Stimulated activated naive B cell treated with anti-CD40 and anti-IgM and Interleukin-4, amounts not matched to agents 10 μg/mL and 1 μg/mL and 100 μg/mL, for 72 hours (primary cell): ENCODE results near the gene PLEKHG4B.

Experiments used
- ATAC-seq, 2 donors: fragments of 150-1000 bp; cut with Tn5 transposase; replicated peaks; 2 replicates each; pipeline ENCODE4 v1.10.0; 2021; ENCODE audit warnings: moderate library complexity in 1 of 2
- DNase-seq: peaks from one replicate; pipeline ENCODE4 v3.0.0; 2021
- H3K27ac Mint-ChIP-seq: one replicate; pipeline ENCODE4 v1.8.0; 2022; ENCODE audit warnings: mild to moderate bottlenecking, mixed read lengths
- H3K27me3 Mint-ChIP-seq, 2 donors: one replicate each; pipeline ENCODE4 v1.8.0; 2022; ENCODE audit warnings: mixed read lengths in 2 of 2
- H3K36me3 Mint-ChIP-seq, 2 donors: one replicate each; pipeline ENCODE4 v1.8.0; 2022; ENCODE audit warnings: mixed read lengths in 2 of 2, mild to moderate bottlenecking in 1 of 2
- H3K4me1 Mint-ChIP-seq, 2 donors: one replicate each; pipeline ENCODE4 v1.8.0; 2022; ENCODE audit warnings: mixed read lengths in 2 of 2, mild to moderate bottlenecking in 1 of 2
- H3K4me3 Mint-ChIP-seq, 2 donors: one replicate each; pipeline ENCODE4 v1.8.0; 2022; ENCODE audit warnings: mild to moderate bottlenecking in 2 of 2, mixed read lengths in 2 of 2, moderate library complexity in 1 of 2
- H3K9me3 Mint-ChIP-seq, 2 donors: one replicate each; pipeline ENCODE4 v1.8.0; 2022; ENCODE audit warnings: mixed read lengths in 2 of 2, mild to moderate bottlenecking in 1 of 2

The PLEKHG4B gene

DNA sequence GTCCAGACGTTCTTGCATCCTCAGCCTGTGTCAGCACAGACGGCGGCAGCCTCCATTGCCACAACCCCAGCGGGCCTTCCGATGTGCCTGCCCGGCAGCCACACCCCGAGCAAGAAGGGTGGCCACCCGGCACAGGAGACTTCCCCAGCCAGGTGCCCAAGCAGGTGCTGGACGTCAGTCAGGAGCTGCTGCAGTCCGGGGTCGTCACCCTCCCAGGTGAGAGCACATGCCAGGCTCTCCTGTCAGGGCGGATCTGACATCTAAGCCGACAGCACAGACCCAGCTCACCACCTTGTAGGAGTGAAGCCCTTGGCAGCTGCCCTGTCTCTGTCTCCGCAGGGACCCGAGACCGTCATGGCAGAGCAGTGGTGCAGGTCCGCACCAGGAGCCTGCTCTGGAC, 51.1 kb downstream of the PLEKHG4B start:
- no peak overlapping the region for H3K4me3 Mint-ChIP-seq
- H3K4me1 Mint-ChIP-seq: no peaks in the 10 kb centered on the region
- H3K9me3 Mint-ChIP-seq: peaks cover 13 to 16% of the 10 kb centered on the region in 2 donors
- H3K27me3 Mint-ChIP-seq: peaks cover 0 to 18% of the 10 kb centered on the region in 2 donors
- H3K27ac Mint-ChIP-seq: no peak overlapping the region
- DNase-seq (no peak), ATAC-seq (no peak)
- peaks cover 8 to 13% of the 10 kb centered on the region in 2 donors for H3K36me3 Mint-ChIP-seq

DNA sequence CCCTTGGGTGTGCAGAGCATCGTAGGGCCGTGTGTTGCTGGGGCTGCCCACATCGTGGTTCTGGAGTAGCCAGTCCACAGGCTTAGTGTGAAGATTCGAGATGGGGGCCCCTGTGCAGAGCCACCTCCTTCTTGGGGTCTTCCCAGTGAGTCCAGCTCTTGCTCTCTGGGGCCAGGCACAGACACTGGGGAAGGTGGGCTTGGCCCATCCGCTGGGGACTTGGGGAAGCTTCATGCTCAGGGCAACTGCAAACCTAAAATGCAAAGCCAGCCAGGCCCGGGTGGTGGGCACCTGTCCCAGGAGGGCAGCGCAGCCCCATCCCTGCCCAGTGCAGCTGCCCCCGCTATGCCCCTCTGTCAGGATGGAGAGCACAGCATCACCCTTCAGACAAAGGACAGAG, 53.0 kb downstream of the PLEKHG4B start:
- no peak for DNase-seq
- Mint-ChIP-seq H3K36me3 (peaks cover 8 to 13% of the 10 kb centered on the region in 2 donors), H3K4me3 (no peak overlapping the region), H3K27me3 (peaks cover 0 to 18% of the 10 kb centered on the region in 2 donors), H3K27ac (no peak overlapping the region), H3K4me1 (no peaks in the 10 kb centered on the region), H3K9me3 (peaks cover 16 to 25% of the 10 kb centered on the region in 2 donors)
- no peak for ATAC-seq

DNA sequence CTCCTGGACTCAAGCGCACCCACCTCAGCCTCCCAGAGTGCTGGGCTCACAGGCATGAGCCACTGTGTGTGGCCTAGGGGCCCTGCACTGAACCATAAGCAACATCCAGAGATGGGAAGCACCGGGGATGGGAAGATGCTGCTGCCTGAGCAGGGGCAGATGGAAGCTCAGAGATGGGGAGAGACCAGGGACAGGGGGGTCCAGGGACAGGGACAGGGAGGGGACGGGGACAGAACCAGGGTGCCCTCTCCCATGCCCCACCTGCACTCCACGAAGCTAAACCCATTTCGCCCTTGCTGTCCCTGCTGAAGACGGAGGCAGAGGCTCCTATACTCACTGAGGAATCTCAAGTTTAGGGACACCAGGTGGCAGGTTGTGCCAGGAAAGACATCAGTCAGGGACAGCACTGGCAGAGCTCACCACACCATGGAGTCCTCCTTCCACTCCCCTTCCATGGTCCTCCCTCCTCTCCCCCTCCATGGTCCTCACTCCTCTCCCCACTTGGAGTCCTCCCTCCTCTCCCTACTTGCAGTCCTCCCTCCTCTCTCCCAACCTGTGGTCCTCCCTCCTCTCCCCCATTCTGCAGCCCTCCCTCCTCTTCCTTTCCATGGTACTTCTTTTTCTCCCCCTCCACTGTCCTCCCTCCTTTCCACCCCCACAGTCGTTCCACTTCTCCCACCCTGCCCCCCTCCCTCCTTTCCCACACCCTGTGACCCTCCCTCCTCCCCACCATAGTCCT, 53.8 kb downstream of the PLEKHG4B start:
- ATAC-seq: no peak
- H3K4me3 Mint-ChIP-seq: no peak overlapping the region
- peaks cover 8 to 13% of the 10 kb centered on the region in 2 donors for H3K36me3 Mint-ChIP-seq
- no peaks in the 10 kb centered on the region for H3K4me1 Mint-ChIP-seq
- peaks cover 0 to 18% of the 10 kb centered on the region in 2 donors for H3K27me3 Mint-ChIP-seq
- H3K9me3 Mint-ChIP-seq: peaks cover 16 to 25% of the 10 kb centered on the region in 2 donors
- DNase-seq: no peak
- H3K27ac Mint-ChIP-seq: no peak overlapping the region

DNA sequence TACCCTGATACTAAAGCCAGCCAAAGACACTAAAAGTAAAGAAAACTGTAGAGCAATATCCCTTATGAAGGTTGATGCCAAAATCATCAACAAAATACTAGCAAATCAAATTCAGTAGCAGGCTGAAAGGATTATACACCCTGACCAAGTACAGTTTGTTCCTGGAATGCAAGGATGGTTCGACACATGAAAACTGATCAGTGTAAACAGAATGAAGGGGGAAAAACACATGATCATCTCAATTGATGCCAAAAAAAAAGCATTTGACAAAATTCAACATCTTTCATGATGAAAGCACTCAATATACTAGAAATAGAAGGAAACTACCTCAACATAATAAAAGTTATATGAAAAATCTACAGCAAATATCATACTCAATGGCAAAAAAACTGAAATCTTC, 55.8 kb downstream of the PLEKHG4B start:
- DNase-seq: no peak
- Mint-ChIP-seq H3K4me3 (no peak overlapping the region), H3K36me3 (peaks cover 8 to 13% of the 10 kb centered on the region in 2 donors), H3K27ac (no peak overlapping the region), H3K27me3 (peaks cover 0 to 13% of the 10 kb centered on the region in 2 donors), H3K4me1 (no peaks in the 10 kb centered on the region), H3K9me3 (peaks cover 16 to 25% of the 10 kb centered on the region in 2 donors)
- no peak for ATAC-seq

DNA sequence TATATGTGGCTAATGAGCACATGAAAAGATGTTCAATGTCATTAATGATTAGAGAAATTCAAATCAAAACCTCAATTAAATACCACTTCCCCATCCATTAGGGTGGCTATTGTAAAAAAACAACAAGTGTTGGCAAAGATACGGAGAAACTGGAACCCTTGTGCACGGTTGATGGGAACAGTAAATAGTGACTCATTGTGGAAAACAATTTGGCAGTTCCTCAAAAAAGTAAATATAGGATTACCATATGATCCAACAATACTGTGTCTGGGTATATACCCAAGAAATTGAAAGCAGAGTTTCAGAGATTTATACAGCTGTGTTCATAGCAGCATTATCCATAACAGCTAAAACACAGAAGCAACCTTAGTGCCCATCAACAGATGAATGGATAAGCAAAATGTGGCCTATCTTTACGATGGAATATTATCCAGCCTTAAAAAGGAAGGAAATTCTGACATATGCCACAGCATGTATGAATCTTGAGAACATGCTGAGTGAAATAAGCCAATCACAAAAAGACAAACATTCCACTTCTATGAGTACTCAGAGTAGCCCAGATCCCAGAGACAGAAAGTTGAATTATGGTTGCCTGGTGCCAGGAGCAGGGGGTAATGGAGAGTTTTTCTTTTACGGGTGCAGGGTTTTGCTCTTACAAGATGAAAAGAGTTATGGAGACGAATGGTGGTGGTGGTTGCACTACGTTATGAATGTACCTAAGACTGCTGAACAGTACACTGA, 57.9 kb downstream of the PLEKHG4B start:
- no peak overlapping the region for H3K27ac Mint-ChIP-seq
- no peaks in the 10 kb centered on the region for H3K4me1 Mint-ChIP-seq
- H3K27me3 Mint-ChIP-seq: peaks cover 0 to 13% of the 10 kb centered on the region in 2 donors
- H3K9me3 Mint-ChIP-seq: peaks cover 16 to 25% of the 10 kb centered on the region in 2 donors
- ATAC-seq (no peak), DNase-seq (no peak)
- peaks cover 8 to 13% of the 10 kb centered on the region in 2 donors for H3K36me3 Mint-ChIP-seq
- H3K4me3 Mint-ChIP-seq: no peak overlapping the region

DNA sequence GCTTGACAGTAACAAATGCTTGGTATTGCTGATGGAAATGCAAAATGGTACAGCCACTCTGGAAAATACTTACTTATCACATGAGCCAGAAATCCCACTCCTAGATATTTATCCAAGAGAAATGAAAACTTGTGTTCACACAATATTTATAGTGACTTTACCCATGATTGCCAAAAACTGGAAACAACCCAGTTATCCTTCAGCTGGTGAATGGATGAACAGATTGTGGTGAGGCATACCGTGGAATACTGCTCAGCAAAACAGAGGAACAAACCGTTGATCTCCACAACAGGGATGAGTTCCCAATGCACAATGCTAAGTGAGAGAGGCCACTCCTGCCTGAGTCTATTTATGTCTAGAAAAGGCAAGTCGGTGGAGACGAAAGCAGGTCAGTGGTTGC, 58.8 kb downstream of the PLEKHG4B start:
- H3K4me3 Mint-ChIP-seq: no peak overlapping the region
- H3K9me3 Mint-ChIP-seq: peaks cover 14 to 25% of the 10 kb centered on the region in 2 donors
- DNase-seq (no peak), ATAC-seq (no peak)
- H3K27ac Mint-ChIP-seq: no peak overlapping the region
- peaks cover 0 to 16% of the 10 kb centered on the region in 2 donors for H3K27me3 Mint-ChIP-seq
- no peaks in the 10 kb centered on the region for H3K4me1 Mint-ChIP-seq
- H3K36me3 Mint-ChIP-seq: peaks cover 6 to 13% of the 10 kb centered on the region in 2 donors

DNA sequence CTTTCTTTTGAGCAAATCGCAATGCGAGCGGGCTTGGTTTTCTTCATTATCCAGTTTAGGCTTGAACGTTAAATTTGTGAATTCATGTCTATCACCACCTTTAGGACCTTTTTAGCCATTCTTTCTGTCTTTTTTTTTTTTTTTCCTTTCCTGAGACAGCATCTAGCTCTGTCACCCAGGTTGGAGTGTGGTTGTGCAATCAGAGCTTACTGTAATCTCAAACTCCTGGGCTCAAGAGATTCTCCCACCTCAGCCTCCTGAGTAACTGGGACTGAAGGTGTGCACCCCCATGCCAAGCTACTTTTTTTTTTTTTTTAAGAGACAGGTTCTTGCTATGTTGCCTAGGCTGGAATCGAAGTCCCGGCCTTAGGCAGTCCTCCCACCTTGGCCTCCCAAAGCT, 60.1 kb downstream of the PLEKHG4B start:
- Mint-ChIP-seq H3K36me3 (peaks cover 3 to 8% of the 10 kb centered on the region in 2 donors), H3K4me3 (no peak overlapping the region), H3K4me1 (no peaks in the 10 kb centered on the region), H3K27me3 (peaks cover 0 to 14% of the 10 kb centered on the region in 2 donors), H3K27ac (no peak overlapping the region), H3K9me3 (peaks cover 10 to 19% of the 10 kb centered on the region in 2 donors)
- DNase-seq (no peak), ATAC-seq (no peak)

DNA sequence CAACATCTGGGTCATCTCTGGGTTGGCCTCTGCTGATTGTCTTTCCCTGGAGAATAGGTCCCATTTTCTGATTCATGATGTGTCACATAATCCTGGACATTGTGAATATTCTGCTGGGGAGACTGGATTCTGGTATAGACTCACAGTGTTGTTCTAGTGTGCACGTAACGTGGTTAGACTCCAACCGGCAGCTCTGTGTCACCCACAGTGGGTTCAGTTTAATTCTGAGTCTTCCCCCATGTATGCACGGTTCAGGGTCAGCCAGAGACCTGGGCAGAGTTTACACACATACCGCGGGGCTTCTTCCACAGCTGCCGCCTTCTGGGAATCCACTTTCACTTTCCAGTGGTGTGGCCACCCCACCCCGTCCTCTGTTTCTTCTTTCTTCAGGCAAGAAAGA, 61.3 kb downstream of the PLEKHG4B start:
- no peaks in the 10 kb centered on the region for H3K4me1 Mint-ChIP-seq
- no peak for DNase-seq
- ATAC-seq: no peak
- H3K4me3 Mint-ChIP-seq: no peak overlapping the region
- no peaks in the 10 kb centered on the region for H3K36me3 Mint-ChIP-seq
- H3K9me3 Mint-ChIP-seq: peaks cover 3 to 8% of the 10 kb centered on the region in 2 donors
- peaks cover 0 to 12% of the 10 kb centered on the region in 2 donors for H3K27me3 Mint-ChIP-seq
- H3K27ac Mint-ChIP-seq: no peak overlapping the region

DNA sequence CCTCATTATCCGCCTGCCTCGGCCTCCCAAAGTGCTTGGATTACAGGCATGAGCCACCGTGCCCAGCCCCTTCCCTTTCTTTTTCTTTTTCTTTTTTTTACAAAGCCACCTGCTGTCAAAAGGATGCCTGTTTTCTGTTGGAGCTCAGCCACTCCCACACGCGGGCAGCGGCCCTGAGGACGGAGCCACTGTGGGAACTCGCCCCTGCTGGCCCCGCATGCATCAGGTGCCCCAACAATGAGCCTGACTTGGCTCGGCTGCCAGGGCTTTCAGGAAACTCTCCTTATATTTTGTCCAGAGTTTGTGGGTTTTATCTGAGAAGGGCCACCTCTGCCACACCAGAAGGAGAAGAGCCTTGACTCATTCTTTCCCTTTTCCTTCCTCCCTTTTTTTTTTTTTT, 62.3 kb downstream of the PLEKHG4B start:
- DNase-seq: no peak
- Mint-ChIP-seq H3K27ac (no peak overlapping the region), H3K4me3 (no peak overlapping the region), H3K27me3 (peaks cover 8 to 19% of the 10 kb centered on the region in 2 donors), H3K9me3 (peaks cover 1 to 4% of the 10 kb centered on the region in 2 donors), H3K4me1 (no peaks in the 10 kb centered on the region), H3K36me3 (no peaks in the 10 kb centered on the region)
- ATAC-seq: no peak

DNA sequence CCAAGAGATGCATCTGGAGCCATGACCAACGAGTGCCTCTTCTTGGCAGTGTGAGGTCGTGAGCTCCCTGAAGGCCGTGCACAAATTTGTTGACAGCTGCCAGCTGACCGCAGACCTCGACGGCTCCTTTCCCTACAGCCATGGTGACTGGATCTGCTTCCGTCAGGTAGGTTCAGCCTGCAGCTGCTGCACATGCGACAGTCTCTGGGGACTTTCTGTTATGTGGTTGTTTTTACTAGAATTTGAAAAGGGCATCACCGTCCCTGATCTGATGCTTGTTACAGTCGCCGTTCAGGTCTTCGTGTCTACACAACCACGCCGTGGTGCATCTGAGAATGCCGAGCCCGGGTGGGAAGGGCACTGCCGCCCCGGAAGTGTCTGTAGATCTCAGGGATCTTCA, 62.9 kb downstream of the PLEKHG4B start:
- Mint-ChIP-seq H3K27me3 (peaks cover 12 to 25% of the 10 kb centered on the region in 2 donors), H3K27ac (no peak overlapping the region), H3K4me3 (no peak overlapping the region), H3K36me3 (no peaks in the 10 kb centered on the region), H3K9me3 (no peaks in the 10 kb centered on the region), H3K4me1 (no peaks in the 10 kb centered on the region)
- DNase-seq (no peak), ATAC-seq (no peak)

DNA sequence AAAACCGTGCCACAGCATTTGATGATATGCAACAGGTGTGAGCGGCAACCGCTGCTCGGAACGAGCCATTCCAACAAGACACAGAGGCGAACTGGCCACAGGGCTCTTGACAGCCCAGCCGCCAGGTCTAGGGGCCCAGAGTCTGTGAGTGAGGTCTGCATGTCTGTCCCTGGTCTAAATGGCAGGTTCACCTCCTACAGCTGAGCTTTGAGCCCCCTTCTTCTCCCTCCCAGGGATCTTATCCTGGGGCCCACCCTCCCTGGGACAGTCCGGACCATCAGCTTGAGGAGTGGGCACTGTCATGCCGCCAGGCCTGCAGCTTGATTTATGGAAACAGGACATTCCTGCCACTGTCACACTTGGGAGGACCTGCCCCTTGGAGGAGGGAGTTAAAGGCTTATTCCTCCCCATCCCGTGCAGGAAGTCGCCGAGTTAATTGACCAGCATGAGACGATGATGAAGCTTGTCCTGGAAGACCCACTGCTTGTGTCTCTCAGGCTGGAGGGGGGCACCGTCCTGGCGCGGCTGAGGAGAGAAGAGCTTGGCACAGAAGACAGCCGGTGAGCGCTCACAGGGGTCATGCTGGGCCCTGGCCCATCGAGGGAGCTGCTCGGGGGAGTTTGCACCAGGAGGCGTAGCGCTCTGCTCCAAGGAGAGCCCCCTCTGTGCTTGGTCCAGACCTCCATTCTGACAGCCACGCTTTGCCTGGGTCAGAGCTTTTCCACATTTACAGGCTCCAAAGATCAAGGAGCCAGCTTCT, 63.9 kb downstream of the PLEKHG4B start:
- no peak for ATAC-seq

DNA sequence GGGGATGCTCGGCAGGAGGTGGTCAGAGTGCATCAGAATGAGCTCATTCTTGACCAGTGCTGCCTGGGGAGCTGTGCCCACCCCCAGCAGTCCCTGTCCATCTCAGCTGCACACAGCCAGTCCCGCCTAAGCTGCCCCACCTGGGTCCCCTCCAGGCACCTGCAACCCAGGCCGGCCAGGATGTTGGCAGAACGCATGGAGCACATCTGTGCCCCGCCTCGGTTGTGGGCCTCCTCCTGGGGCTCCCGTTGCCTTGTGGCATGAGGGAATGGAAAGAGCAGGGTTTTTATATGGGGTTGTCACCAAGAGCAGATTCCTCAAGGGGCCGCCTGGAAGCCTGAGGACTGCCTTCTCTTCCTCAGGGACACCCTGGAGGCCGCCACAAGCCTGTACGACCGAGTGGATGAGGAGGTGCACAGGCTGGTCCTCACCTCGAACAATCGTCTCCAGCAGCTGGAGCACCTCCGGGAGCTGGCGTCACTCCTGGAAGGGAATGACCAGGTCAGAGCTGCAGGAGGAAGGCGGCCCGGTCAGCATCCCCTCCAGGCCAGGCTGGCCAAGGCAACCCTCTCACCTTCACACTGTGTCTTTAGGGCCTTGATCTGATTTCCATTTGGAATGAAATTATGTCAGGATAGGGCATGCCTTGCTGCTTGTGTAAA, 64.6 kb downstream of the PLEKHG4B start:
- ATAC-seq (no peak), DNase-seq (no peak)
- peaks cover 12 to 35% of the 10 kb centered on the region in 2 donors for H3K27me3 Mint-ChIP-seq
- H3K27ac Mint-ChIP-seq: no peak overlapping the region
- no peaks in the 10 kb centered on the region for H3K4me1 Mint-ChIP-seq
- H3K4me3 Mint-ChIP-seq: no peak overlapping the region
- H3K9me3 Mint-ChIP-seq: no peaks in the 10 kb centered on the region
- no peaks in the 10 kb centered on the region for H3K36me3 Mint-ChIP-seq

More for the DNA sequence above, 63.9 kb downstream of the PLEKHG4B start:
- Mint-ChIP-seq H3K4me1 (no peaks in the 10 kb centered on the region), H3K4me3 (no peak overlapping the region), H3K36me3 (no peaks in the 10 kb centered on the region), H3K27ac (no peak overlapping the region), H3K9me3 (no peaks in the 10 kb centered on the region), H3K27me3 (peaks cover 12 to 33% of the 10 kb centered on the region in 2 donors)
- no peak for DNase-seq

DNA sequence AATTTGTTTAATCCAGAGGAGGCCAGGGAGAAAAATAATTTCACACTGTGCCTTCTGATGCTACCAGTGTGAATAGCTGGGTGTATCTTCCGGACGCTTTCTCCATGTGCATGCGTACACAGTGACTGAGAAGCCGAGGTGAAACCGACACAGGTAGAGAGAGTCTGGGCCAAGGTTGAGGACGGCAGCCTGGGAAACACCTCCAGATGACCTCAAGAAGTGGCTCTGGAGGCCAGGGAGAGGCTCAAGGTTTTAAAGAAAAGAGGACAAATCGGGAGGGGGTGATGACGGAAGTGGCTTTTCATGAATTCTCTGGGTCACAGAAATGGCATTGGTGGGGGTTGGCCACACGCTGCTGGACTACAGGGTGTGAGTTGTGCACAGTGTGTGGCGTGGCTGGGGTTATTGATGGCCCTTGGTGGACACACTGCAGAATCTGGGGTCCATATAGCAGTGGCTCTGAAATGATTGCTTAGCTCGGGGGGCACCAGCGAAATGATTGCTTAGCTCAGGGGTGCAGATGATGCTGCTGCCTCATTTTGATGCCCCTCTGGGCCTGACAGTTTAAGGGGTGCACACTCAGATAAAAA, 65.3 kb downstream of the PLEKHG4B start:
- Mint-ChIP-seq H3K27ac (no peak overlapping the region), H3K4me3 (no peak overlapping the region), H3K9me3 (no peaks in the 10 kb centered on the region), H3K4me1 (no peaks in the 10 kb centered on the region), H3K27me3 (peaks cover 12 to 35% of the 10 kb centered on the region in 2 donors), H3K36me3 (no peaks in the 10 kb centered on the region)
- no peak for ATAC-seq
- DNase-seq: no peak

DNA sequence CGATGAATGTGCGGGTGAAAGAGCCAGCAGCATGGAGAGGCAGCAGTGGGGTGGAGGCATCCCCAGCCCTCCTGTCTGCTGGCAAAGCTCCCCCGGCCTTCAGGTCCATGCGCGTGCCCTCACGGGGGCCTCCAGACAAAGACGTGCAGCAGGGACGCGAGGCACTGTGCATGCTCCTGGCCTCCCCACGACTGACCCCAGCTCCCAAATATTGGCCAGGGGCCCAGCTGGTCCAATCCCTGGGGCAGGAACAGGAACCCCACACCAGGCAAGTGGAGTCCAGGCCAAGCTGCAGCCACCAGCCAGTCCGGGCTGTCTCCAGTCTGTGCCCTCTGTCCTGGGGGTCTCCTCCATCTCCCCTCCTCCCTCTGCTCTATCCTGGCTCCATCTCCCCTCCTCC, 65.8 kb downstream of the PLEKHG4B start:
- Mint-ChIP-seq H3K36me3 (no peaks in the 10 kb centered on the region), H3K4me1 (no peaks in the 10 kb centered on the region), H3K27ac (no peak overlapping the region), H3K4me3 (no peak overlapping the region), H3K27me3 (peaks cover 12 to 35% of the 10 kb centered on the region in 2 donors), H3K9me3 (no peaks in the 10 kb centered on the region)
- ATAC-seq (no peak), DNase-seq (no peak)
